Measurements from ENCODE around the gene FARP2.
"Not testable (repeated sequence)": the region's sequence is repeated elsewhere in the genome, so short reads cannot be mapped to it uniquely, and the experiment has no call there.

Gene FARP2

GRCh38 chr2:241372361-241372992 is 16.4 kb downstream of the FARP2 start:
- no peak for DNase-seq (ENCODE audit: low read depth)

DNA sequence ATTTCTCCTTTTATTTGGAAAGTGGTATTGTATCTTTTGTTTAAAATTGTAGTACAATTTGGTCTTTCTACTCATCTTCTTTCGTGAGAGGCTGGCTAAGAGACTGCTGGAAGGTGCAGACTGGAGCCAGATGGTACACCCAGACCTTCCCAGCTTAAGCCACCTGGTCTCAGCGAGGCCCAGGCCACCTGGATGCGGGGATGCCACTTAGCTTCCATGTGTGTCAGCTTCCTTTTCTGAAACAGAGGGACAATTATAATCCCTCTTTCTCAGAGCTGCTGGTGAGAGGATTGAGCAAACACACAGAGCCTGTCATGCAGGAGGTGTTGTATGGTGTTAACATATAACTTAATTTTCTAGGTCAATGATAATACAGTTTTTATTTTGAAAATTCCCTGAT is 17.4 kb downstream of the FARP2 start:
- no peak for DNase-seq (ENCODE audit: low read depth)

GRCh38 chr2:241373906-241374305 is 17.8 kb downstream of the FARP2 start:
- DNase-seq (ENCODE audit: low read depth), result not testable (repeated sequence)

DNA sequence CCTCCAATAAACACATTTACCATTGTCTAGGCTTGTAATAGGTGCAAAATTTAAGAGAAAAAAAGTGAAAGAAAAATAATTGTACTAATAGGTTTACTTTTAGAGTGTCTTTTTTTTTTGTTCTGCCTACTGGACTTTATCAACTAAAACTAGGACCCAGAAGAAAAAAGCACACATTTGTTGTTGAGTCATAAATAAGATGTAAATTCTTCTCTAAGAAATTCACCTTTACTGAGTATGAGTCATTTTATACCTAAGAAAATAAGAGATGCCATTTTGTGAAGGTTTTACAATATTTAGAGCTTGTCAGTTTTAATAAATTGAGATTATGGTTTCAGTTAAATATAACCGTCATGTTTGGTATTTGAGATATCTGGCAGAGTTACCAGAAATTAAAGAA is 19.2 kb downstream of the FARP2 start:
- DNase-seq (ENCODE audit: low read depth), result no peak

GRCh38 chr2:241376808-241377207 is 20.7 kb downstream of the FARP2 start:
- DNase-seq (ENCODE audit: low read depth), result no peak

- DNase-seq (ENCODE audit: low read depth), result no peak
These were observed 22.7 kb downstream of the FARP2 start for GRCh38 chr2:241378816-241379215.

DNA sequence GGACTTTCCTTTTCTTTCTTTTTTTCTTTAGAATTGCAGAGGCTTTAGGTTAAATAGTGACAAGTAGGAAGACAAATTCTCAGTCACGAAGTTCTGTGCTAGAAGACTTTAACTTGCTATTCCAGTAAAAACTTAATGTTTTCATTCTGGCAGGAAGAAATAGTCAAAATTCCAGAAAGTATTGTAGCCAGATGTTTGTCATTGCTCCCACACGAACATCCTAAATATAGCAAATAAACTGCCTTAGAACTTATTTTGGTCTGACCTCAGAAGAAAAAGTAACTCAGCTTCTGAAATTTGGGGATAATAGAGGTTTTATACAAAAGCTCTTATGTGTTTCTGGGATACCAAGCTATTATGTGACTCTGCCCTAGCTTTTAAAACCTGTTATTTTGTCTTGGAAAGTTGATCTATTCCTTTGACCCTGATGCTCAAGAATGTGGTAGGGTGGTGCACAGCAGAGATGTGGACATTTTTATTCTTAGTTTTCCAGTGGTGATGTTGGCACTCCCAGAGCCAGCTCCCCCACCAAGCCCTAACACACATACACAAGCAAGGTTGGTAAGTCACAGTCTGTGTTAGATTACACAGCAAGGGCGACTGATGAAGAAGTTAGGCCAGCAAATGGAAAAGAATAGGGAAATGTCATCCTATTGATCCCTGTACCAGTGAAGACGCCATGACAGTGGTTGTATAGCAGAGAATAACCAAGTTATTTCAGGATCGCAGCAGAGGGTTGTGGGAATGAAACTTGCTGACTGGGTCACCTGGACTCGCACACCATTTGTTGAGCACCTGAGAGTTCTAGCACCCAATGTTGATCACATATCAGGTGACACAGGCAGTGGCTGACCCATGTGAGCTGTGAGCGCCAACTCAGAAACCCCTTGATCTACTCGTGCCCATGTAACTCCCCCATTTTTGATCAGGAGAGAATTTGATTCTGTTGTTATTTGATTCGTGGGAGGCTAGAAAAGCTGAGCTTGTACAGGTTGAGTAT is 23.7 kb downstream of the FARP2 start:
- no peak for DNase-seq (ENCODE audit: low read depth)

DNA sequence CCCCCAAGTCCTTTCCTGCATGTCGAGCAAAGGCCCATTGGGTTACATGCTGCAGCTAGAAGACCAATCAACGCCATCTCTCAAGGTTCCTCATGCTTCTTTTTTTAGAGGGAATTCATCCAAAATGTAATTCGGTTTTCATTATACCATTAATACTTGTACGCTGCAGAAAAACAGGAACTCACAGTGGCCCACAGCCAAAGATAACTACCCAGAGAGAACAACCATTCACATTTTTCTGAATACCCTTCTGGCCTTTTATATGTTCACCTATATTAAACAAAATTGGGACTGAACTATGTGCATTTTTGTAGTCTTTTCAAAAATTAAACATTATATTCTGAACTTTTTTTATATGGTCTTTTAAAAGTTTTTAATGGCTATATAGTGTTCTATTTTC is 25.8 kb downstream of the FARP2 start:
- no peak for DNase-seq (ENCODE audit: low read depth)

DNA sequence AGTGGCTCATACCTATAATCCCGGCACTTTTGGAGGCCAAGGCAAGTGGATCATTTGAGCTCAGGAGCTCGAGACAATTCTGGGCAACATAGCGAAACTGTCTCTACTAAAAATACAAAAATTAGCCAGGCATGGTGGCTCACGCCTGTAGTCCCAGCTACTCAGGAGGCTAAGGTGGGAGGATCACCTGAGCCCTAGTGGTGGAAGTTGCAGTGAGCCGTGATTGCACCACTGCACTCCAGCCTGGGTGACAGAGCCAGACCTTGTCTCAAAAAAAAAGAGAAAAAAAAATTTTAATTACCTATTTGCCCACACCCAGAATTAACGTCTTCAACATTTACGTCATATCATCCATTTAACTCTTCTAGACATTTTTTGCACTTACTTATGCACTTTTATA is 29.4 kb downstream of the FARP2 start:
- DNase-seq (ENCODE audit: low read depth), result not testable (repeated sequence)

DNA sequence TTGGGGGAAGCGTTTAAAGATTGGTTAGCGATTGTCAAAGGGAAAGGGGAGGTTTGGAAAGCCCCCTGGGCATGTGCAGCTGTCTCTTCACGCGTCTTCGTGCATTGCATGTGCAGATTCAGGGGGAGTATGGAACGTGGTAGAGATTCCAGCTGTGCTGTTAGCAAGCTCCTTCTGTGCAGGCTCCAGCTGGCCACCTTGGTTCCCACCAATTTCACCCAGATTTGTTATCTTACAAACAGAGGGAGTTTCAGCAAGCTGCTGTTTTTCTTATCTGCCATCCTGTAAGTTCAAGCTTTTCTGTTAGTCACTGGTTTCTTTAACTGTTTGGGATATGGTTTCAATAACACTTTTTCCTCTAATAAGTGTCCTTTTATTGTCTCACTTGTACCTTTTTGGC is 30.4 kb downstream of the FARP2 start:
- DNase-seq (ENCODE audit: low read depth), result no peak

GRCh38 chr2:241389697-241390096 is 33.6 kb downstream of the FARP2 start:
- no peak for DNase-seq (ENCODE audit: low read depth)

DNA sequence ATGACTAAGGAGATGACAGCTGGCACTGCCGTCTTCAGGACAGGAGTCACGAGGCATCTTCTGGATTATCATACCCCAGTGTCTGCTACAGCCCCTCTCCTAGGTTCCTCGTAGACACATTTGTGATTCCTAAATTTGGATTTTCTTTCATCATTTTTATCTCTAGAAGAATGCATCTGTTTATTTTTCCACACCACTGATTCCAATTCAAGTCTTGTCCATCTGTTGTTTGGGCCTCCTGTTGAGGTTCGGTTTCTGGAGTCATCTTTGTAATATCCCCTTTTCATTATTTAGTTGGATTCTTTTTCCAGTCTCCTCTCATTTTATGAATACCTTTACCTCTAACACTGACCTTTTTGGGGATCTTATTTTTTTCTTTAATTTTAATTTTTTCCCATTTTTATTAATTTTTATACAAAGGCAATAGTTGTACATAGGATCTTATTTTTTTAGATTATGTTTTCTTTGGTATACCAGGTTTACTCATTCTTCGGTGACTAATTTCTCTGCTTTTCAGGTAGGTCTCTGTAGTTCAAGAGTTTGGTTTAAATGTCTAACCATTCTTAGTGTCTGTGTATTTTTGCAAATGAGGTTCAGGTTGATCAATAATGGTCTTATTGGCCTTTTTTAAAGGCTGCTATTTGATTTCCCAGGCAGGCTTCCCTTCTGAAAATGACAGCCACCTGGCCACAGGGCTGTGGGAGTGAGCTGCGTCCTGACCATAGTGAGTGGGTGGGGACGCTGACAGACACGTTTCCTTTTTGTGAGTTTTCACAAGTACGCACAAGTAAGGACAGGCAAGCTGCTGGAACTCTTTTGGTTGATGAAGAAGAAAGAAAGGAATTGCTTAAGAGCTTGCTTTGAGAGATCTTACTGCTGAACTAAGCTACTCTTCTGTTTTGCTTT is 34.5 kb downstream of the FARP2 start:
- DNase-seq (ENCODE audit: low read depth), result no peak

DNA sequence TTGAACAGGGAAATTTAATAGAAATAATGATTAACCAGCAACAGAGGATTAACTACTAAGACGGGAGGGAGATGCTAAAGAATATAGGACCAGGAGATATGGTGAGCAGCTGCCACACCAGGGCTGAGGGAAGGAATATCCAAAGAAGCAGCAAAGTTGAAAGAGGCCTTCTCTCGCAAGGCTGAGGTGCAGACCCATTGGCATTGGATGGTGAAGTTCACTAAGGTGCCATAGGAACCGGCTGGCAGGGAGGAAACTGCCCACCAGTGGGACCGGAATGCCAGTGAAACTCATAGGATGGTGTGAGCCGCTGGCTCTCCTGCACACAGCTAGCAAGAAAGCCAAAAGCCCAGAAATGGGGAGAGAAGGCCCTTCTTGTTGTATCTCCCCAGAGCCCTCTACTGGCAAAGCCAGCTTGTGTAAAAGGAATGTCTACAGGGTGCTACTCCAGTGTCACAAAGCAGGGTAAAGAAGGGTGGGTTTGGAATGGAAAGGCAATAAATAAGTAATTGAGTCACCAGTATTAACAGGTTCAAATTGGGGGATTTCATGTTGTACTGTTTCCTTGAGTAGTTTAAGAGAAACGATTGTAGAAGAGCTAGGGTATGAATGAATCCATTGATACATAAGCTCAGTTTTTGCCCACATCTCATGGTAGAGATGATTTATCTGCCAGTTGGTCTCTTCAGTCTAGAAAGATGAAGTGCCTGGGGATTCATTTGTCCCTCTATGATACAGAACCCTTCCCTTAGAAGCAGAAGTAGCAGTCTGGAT is 36.0 kb downstream of the FARP2 start:
- no peak for DNase-seq (ENCODE audit: low read depth)

DNA sequence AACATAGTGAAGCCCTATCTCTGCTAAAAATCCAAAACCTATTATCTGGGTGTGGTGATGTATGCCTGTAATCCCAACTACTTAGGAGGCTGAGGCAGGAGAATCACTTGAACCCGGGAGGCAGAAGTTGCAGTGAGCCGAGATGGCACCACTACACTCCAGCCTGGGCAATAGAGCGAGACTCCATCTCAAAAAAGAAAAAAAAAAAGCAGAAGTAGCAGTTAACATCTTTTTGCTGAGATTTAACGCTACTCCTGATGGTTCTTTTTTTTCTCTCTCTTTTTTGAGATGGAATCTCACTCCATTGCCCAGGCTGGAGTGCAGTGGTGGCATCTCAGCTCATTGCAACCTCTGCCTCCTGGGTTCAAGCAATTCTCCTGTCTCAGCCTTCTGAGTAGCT is 36.7 kb downstream of the FARP2 start:
- DNase-seq (ENCODE audit: low read depth), result not testable (repeated sequence)

GRCh38 chr2:241393524-241394196 is 37.6 kb downstream of the FARP2 start:
- no peak for DNase-seq (ENCODE audit: low read depth)

- not testable (repeated sequence) for DNase-seq (ENCODE audit: low read depth)
These were observed 40.7 kb downstream of the FARP2 start for GRCh38 chr2:241396809-241397208.

DNA sequence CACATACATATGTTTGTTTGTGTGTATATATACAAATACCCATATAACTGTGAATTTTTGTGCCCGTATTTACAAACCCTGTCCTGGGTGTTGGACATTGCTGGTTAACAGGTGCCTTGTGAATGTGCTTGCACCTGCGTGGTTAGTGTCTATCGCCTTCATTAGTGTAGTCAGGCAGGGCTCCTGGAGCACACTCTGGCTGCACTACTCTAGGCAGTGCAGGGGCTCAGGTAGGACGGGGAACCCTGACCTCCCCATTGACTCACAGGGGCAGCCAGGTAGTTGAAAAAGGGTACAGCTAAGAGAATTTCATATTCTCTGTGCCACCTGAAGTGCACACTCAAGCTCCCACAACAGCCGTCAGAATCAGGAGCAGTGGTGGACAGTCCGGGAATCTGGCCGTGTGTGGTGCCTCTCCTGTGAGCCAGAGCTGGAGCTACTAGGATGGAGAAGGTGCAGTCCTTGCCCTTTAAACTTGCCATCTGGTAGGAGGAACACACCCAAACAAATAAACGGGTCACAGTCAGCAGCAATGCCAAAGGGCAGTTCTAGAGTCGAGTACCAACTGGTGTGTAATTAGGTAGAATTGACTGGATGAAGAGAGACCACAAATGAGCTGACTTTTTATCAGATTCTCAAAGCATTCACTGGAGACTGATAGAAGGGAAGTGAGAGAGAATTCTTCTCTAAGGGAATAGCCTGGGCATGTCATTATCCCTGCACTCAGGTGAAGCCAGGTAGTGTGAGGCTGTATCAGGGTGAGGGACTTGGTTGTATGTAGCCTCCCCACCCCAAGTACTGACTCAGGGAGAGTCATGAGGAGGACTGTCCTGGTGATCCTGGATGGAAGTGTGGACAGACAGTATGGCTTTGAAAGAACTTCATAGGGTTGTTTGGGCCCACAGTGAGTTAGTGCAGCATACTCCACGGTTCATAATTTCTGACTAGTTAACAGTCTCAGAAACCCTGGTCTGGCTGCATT is 44.1 kb downstream of the FARP2 start:
- DNase-seq (ENCODE audit: low read depth), result no peak

- DNase-seq (ENCODE audit: low read depth), result no peak
These were observed 52.8 kb downstream of the FARP2 start for GRCh38 chr2:241408849-241409248.

- DNase-seq (ENCODE audit: low read depth), result no peak
These were observed 54.7 kb downstream of the FARP2 start for GRCh38 chr2:241410739-241411176.

GRCh38 chr2:241412144-241412543 is 56.1 kb downstream of the FARP2 start:
- DNase-seq (ENCODE audit: low read depth), result no peak
